PC-9 (cell line): ENCODE data around the gene CDK2AP2. TPM values are rescaled to one million over a fixed set of nuclear protein-coding genes. Genes with fewer than 3 reads are reported as not detected.

Experiments used
- BruUV-seq: library from RNA; stranded (reverse); fragments of 400-500 nt; replicated peaks from 2 replicates; lab custom pipeline; 2021; lab: Mats Ljungman, UMichigan
- CTCF ChIA-PET: fragments of 300-600 bp; sonication (Branson Sonifier 250); formaldehyde crosslinking; loops from one replicate; lab custom pipeline; 2022; ENCODE audit warnings: antibody characterized with exemption; lab: Charles Lee
- POLR2A ChIA-PET: fragments of 300-600 bp; sonication (Branson Sonifier 250); formaldehyde crosslinking; loops from one replicate; lab custom pipeline; 2022; ENCODE audit warnings: antibody characterized with exemption; ENCODE audit not compliant: unreplicated experiment; lab: Charles Lee
- DNase-seq, 2 experiments: peaks; one replicate each; pipeline versions ENCODE4 v3.0.0 to v3.0.0-alpha.2; 2015 to 2022; ENCODE audit warnings: mixed read lengths in 1 of 2
- H2AFZ ChIP-seq: fragments of 200-600 bp; sonication (generic); 2 replicates; pipeline ENCODE4 v1.8.1; 2017; ENCODE audit warnings: antibody characterized with exemption
- H3F3A ChIP-seq: fragments of 200-600 bp; sonication (generic); 2 replicates; pipeline ENCODE4 v1.8.1; 2017; ENCODE audit warnings: antibody characterized with exemption, mild to moderate bottlenecking, low read depth; ENCODE audit not compliant: insufficient read depth
- H3K27ac ChIP-seq: fragments of 200-600 bp; sonication (generic); 2 replicates; pipeline ENCODE4 v1.6.1; 2016; ENCODE audit warnings: mixed run types
- H3K27me3 ChIP-seq: fragments of 200-600 bp; sonication (generic); 2 replicates; pipeline ENCODE4 v1.6.1; 2016; ENCODE audit warnings: low read depth, mixed run types; ENCODE audit not compliant: insufficient read depth
- H3K36me3 ChIP-seq: fragments of 200-600 bp; sonication (generic); 2 replicates; pipeline ENCODE4 v1.6.1; 2016; ENCODE audit warnings: low read depth, mixed run types
- H3K4me1 ChIP-seq: fragments of 200-600 bp; sonication (generic); replicated peaks from 2 replicates; pipeline ENCODE4 v1.6.1; 2016; ENCODE audit warnings: mixed run types; ENCODE audit not compliant: insufficient read depth
- H3K4me2 ChIP-seq: fragments of 200-600 bp; sonication (generic); 2 replicates; pipeline ENCODE4 v1.6.1; 2017; ENCODE audit warnings: mixed run types
- H3K4me3 ChIP-seq: fragments of 200-600 bp; sonication (generic); 2 replicates; pipeline ENCODE4 v1.6.1; 2016; ENCODE audit warnings: mixed run types
- H3K79me2 ChIP-seq: fragments of 200-600 bp; sonication (generic); 2 replicates; pipeline ENCODE4 v1.6.1; 2017; ENCODE audit warnings: low read depth, mixed run types
- H3K9me2 ChIP-seq: fragments of 200-600 bp; sonication (generic); 2 replicates; pipeline ENCODE4 v1.8.1; 2017; ENCODE audit warnings: mild to moderate bottlenecking; ENCODE audit not compliant: insufficient read depth
- H3K9me3 ChIP-seq: fragments of 200-600 bp; sonication (generic); 2 replicates; pipeline ENCODE4 v1.8.1; 2016; ENCODE audit warnings: low read depth; ENCODE audit not compliant: insufficient read depth
- H4K20me1 ChIP-seq: fragments of 200-600 bp; sonication (generic); 2 replicates; pipeline ENCODE4 v1.8.1; 2017; ENCODE audit not compliant: insufficient read depth
- CTCF ChIP-seq: fragments of 200-600 bp; sonication (generic); conservative IDR thresholded peaks from 2 replicates; pipeline ENCODE4 v1.6.1; 2017; ENCODE audit warnings: mixed run types, antibody characterized with exemption, mild to moderate bottlenecking, moderate library complexity
- EZH2 ChIP-seq: fragments of 200-600 bp; sonication (generic); IDR thresholded peaks from 2 replicates; pipeline ENCODE4 v1.8.0; 2017; ENCODE audit warnings: antibody characterized with exemption, low read depth
- intact Hi-C: fragments of 100-400 bp; cut with micrococcal nuclease; formaldehyde crosslinking; loops from one replicate; pipeline ENCODE4 v1.10.0; 2022; ENCODE audit not compliant: unreplicated experiment
- total RNA-seq: library from RNA; stranded (reverse); gene quantifications from 2 replicates; pipeline ENCODE4 v1.2.3, GENCODE V29; 2021

Gene CDK2AP2
- total RNA-seq, 1 experiment from 2014 or later: 80.0 TPM

DNA sequence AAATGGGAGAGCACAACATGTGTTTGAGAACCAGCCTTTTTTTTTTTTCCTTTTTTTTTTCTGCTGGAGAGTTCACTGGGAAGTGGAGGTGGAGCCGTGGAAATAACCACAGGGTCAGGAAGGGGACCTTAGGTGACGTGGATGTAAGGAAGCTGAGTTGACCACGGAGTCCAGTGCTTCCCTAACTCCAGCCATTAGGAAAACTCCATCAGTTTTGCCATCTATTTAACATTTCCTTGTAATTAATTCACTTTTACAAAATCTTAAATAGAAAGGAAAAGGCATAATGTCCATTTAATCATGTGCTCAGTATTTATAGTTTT, 2.0 kb upstream of the CDK2AP2 start:
- no peak for TF ChIP-seq EZH2
- TF ChIP-seq CTCF: no peak
- H3K36me3 ChIP-seq: no peaks in the 10 kb centered on the region
- ChIA-PET POLR2A (no interaction called here), CTCF (no interaction called here)
- no peak for DNase-seq
- H3K27ac ChIP-seq: no peak overlapping the region
- peaks cover 4% of the 10 kb centered on the region; the same call in 1 of the 2 replicates for H3K27me3 ChIP-seq
- peaks cover 24% of the 10 kb centered on the region for H3K4me1 ChIP-seq
- H2AFZ ChIP-seq: no peak overlapping the region
- peaks cover 14% of the 10 kb centered on the region for H3K79me2 ChIP-seq
- peaks cover 3% of the 10 kb centered on the region; the same call in 1 of the 2 replicates for H4K20me1 ChIP-seq
- H3K4me3 ChIP-seq: no peak overlapping the region
- no peaks in the 10 kb centered on the region for H3K9me3 ChIP-seq
- intact Hi-C loops: no loop called here
- peaks cover 26% of the 10 kb centered on the region for H3F3A ChIP-seq
- no peaks in the 10 kb centered on the region for H3K9me2 ChIP-seq
- no peak overlapping the region for H3K4me2 ChIP-seq
- BruUV-seq: no TSS peak

- Histone ChIP-seq H3F3A (peaks cover 32% of the 10 kb centered on the region), H3K27me3 (peaks cover 4% of the 10 kb centered on the region; the same call in 1 of the 2 replicates), H3K9me2 (no peaks in the 10 kb centered on the region), H3K36me3 (no peaks in the 10 kb centered on the region), H3K4me3 (peak overlapping the region; percentile 66), H4K20me1 (peaks cover 3% of the 10 kb centered on the region; the same call in 1 of the 2 replicates), H3K79me2 (peaks cover 18% of the 10 kb centered on the region), H3K4me1 (peaks cover 27% of the 10 kb centered on the region), H3K4me2 (peak overlapping the region; percentile 81), H2AFZ (peak overlapping the region; percentile 95), H3K27ac (peak overlapping the region; percentile 79), H3K9me3 (no peaks in the 10 kb centered on the region)
- intact Hi-C loops: loop anchor here (2.0 to 5.0 kb wide), 5 partner anchors 64 to 454 kb away; partner anchors contain the start of genes CLCF1, CORO1B and GSTP1
- TF ChIP-seq EZH2 (no peak), CTCF (no peak)
- ChIA-PET POLR2A (no interaction called here), CTCF (interaction anchor here (0.6 kb wide), 1 partner anchor 139 kb away, joined by 3 read pairs; no protein-coding TSS in a partner anchor)
- TSS peak; percentile 46 for BruUV-seq
- peak; percentile 88 to 98 for DNase-seq
These were observed 642 bp upstream of the CDK2AP2 start for GRCh38 chr11:67508486-67509121.

GRCh38 chr11:67507242-67507863, 609 bp downstream of the CDK2AP2 start:
- no peaks in the 10 kb centered on the region for H3K9me3 ChIP-seq
- DNase-seq: no peak
- H3K9me2 ChIP-seq: no peaks in the 10 kb centered on the region
- TF ChIP-seq CTCF (no peak), EZH2 (no peak)
- ChIA-PET POLR2A (interaction anchor here (0.6 to 0.7 kb wide), 2 partner anchors 153 to 155 kb away, joined by 3 to 10 read pairs; no protein-coding TSS in a partner anchor), CTCF (no interaction called here)
- H3K4me2 ChIP-seq: peak overlapping the region; percentile 97
- peaks cover 3% of the 10 kb centered on the region; the same call in 1 of the 2 replicates for H3K27me3 ChIP-seq
- peaks cover 35% of the 10 kb centered on the region for H3F3A ChIP-seq
- peak overlapping the region; percentile 71 for H3K27ac ChIP-seq
- peak overlapping the region; percentile 84 for H2AFZ ChIP-seq
- H3K79me2 ChIP-seq: peaks cover 31% of the 10 kb centered on the region
- intact Hi-C loops: loop anchor here (2.0 to 5.0 kb wide), 5 partner anchors 25 to 151 kb away; partner anchors contain the start of genes AIP, CLCF1, CORO1B and PPP1CA
- peak overlapping the region; percentile 66 for H3K4me3 ChIP-seq
- peaks cover 3% of the 10 kb centered on the region; the same call in 1 of the 2 replicates for H4K20me1 ChIP-seq
- BruUV-seq: TSS peak; percentile 76
- H3K36me3 ChIP-seq: no peaks in the 10 kb centered on the region
- peaks cover 36% of the 10 kb centered on the region for H3K4me1 ChIP-seq
